ENCODE data around the gene CCL25.
"Not testable (repeated sequence)": the region's sequence is repeated elsewhere in the genome, so short reads cannot be mapped to it uniquely, and the experiment has no call there.

Gene CCL25

DNA sequence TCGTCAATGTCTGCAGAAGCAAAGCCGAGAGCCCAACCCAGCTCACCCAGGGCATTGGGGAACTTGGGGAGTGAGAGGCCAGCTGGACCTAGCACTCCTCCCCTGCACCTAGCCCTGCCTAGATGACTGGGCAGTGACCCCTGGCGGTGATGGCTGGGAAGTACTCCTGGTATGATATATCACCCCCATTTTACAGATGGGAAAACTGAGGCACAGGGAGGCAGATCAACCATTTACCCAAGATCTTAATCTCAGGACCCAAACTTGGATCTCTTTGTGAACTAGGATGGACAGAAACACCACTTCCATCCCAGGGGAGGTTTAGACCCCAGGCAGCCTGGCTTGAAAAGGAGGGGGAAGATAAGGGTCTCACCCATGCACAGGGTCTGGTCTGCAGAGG, 43.5 kb downstream of the CCL25 start:
- Histone ChIP-seq H3K4me1 (ENCODE audit: control insufficient read depth, insufficient read depth, low read length) (no peaks in the 10 kb centered on the region), H3K27me3 (ENCODE audit: control insufficient read depth, insufficient read depth, low read length) (no peaks in the 10 kb centered on the region), H3K9me3 (ENCODE audit: control insufficient read depth, insufficient read depth, low read length) (peaks cover 6% of the 10 kb centered on the region), H3K27ac (ENCODE audit: low read length) (no peak overlapping the region), H3K4me3 (ENCODE audit: low read length) (no peak overlapping the region), H3K36me3 (ENCODE audit: control insufficient read depth, insufficient read depth, low read length) (peaks cover 13% of the 10 kb centered on the region)
- DNase-seq (ENCODE audit: low read depth, low spot score) = no peak
- WGBS (ENCODE audit: insufficient coverage, insufficient read length) = no CpG with 5 or more reads among the region's 3 CpGs

DNA sequence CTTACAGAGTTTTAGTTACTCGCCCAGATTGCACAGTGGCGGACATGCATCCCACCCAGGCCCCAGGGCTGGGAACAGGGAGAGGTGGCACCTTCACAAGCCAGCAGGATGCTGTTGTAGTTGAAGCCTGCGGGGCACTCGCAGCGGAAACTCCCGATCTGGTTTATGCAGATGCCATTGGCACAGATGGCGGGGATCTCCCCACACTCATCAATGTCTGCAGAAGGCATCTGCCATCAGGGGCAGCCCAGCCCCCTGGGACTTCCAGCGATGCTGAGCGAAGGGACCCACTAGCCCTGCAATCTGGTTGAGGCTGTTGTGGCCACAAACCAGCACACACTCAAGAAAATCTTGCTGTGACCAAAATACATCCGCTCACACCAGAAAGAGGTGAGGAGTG, 44.6 kb downstream of the CCL25 start:
- DNase-seq (ENCODE audit: low read depth, low spot score) = no peak
- peaks cover 6% of the 10 kb centered on the region for H3K9me3 ChIP-seq (ENCODE audit: control insufficient read depth, insufficient read depth, low read length)
- no peaks in the 10 kb centered on the region for H3K4me1 ChIP-seq (ENCODE audit: control insufficient read depth, insufficient read depth, low read length)
- no peak overlapping the region for H3K4me3 ChIP-seq (ENCODE audit: low read length)
- H3K27ac ChIP-seq (ENCODE audit: low read length) = no peak overlapping the region
- H3K27me3 ChIP-seq (ENCODE audit: control insufficient read depth, insufficient read depth, low read length) = no peaks in the 10 kb centered on the region
- WGBS (ENCODE audit: insufficient coverage, insufficient read length) = no CpG with 5 or more reads among the region's 10 CpGs
- peaks cover 16% of the 10 kb centered on the region for H3K36me3 ChIP-seq (ENCODE audit: control insufficient read depth, insufficient read depth, low read length)

DNA sequence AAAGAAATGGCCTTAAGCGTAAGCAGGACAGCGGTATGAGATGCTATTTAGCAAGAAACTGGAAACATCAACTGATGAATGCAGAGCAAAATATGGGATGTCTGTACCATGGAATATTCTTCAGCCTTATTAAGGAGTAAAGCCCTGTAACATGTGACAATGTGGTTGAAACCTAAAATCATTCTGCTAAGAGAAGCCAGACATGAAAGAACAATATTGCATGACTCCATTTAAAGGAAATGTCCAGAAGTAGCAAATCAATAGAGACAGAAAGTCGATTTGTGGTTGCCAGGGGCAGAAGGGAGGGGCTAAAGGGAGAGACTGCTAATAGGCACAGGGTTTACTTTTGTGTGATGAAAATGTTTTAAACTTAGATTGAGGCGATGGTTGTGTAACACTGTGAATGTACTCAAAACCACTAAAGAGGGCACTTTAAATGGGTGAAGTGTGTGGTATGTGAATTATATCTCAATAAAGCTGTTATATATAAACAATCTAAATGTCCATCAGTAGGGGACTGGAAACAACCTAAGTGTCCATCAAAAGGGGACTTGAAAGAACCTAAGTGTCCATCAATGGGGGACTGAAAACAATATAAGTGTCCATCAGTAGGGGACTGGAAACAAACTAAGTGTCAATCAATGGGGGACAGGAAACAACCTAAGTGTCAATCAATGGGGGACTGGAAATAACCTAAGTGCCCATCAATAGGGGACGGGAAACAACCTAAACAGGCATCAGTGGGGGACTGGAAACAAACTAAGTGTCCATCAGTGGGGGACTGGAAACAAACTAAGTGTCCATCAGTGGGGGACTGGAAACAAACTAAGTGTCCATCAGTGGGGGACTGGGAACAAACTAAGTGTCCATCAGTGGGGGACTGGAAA, 45.4 kb downstream of the CCL25 start:
- DNase-seq (ENCODE audit: low read depth, low spot score) = no peak
- H3K4me3 ChIP-seq (ENCODE audit: low read length) = no peak overlapping the region
- no peaks in the 10 kb centered on the region for H3K4me1 ChIP-seq (ENCODE audit: control insufficient read depth, insufficient read depth, low read length)
- H3K36me3 ChIP-seq (ENCODE audit: control insufficient read depth, insufficient read depth, low read length) = peaks cover 19% of the 10 kb centered on the region
- no peaks in the 10 kb centered on the region for H3K27me3 ChIP-seq (ENCODE audit: control insufficient read depth, insufficient read depth, low read length)
- WGBS (ENCODE audit: insufficient coverage, insufficient read length) = no CpG with 5 or more reads among the region's 5 CpGs
- H3K27ac ChIP-seq (ENCODE audit: low read length) = no peak overlapping the region
- H3K9me3 ChIP-seq (ENCODE audit: control insufficient read depth, insufficient read depth, low read length) = peaks cover 6% of the 10 kb centered on the region

DNA sequence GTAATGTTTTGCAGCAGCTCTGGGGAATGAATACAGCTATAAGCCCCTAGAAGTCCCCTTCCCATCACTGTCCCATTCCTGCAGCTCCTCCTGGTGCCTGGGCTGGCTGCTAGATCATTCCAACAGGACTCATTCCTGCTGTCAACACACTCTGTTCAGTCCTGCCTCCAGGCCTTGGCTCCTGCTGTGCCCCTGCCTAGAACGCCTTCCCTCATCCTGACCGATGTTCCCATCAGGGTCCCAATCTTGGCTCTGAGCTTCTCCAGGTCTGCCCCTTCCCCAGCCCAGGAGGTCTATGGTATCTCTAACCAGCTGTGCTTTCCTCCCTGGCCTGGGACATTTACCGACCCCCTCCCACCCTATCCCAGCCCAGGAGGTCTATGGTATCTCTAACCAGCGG, 48.8 kb downstream of the CCL25 start:
- WGBS (ENCODE audit: insufficient coverage, insufficient read length) = no CpG with 5 or more reads among the region's 4 CpGs
- Histone ChIP-seq H3K4me1 (ENCODE audit: control insufficient read depth, insufficient read depth, low read length) (no peaks in the 10 kb centered on the region), H3K27me3 (ENCODE audit: control insufficient read depth, insufficient read depth, low read length) (no peaks in the 10 kb centered on the region), H3K27ac (ENCODE audit: low read length) (no peak overlapping the region), H3K36me3 (ENCODE audit: control insufficient read depth, insufficient read depth, low read length) (peaks cover 13% of the 10 kb centered on the region), H3K9me3 (ENCODE audit: control insufficient read depth, insufficient read depth, low read length) (no peaks in the 10 kb centered on the region; the same call in 1 of the 2 replicates), H3K4me3 (ENCODE audit: low read length) (no peak overlapping the region)
- DNase-seq (ENCODE audit: low read depth, low spot score) = no peak

DNA sequence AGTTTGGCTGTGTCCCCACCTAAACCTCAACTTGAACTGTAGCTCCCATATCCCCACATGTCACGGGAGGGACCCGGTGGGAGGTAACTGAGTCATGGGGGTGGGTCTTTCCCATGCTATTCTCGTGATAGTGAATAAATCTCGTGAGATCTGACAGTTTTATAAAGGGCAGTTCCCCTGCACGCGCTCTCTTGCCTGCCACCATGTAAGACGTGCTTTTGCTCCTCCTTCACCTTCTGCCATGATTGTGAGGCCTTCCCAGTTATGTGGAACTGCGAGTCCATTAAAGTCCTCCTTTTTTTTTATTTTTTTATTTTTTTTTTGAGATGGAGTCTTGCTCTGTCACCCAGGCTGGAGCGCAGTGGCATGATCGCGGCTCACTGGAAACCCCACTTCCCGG, 49.4 kb downstream of the CCL25 start:
- not testable (repeated sequence) for H3K4me1 ChIP-seq (ENCODE audit: control insufficient read depth, insufficient read depth, low read length); H3K4me3 ChIP-seq (ENCODE audit: low read length); H3K27ac ChIP-seq (ENCODE audit: low read length); H3K9me3 ChIP-seq (ENCODE audit: control insufficient read depth, insufficient read depth, low read length); DNase-seq (ENCODE audit: low read depth, low spot score); H3K27me3 ChIP-seq (ENCODE audit: control insufficient read depth, insufficient read depth, low read length)
- no CpG with 5 or more reads among the region's 12 CpGs for WGBS (ENCODE audit: insufficient coverage, insufficient read length)
- peaks cover 13% of the 10 kb centered on the region for H3K36me3 ChIP-seq (ENCODE audit: control insufficient read depth, insufficient read depth, low read length)

DNA sequence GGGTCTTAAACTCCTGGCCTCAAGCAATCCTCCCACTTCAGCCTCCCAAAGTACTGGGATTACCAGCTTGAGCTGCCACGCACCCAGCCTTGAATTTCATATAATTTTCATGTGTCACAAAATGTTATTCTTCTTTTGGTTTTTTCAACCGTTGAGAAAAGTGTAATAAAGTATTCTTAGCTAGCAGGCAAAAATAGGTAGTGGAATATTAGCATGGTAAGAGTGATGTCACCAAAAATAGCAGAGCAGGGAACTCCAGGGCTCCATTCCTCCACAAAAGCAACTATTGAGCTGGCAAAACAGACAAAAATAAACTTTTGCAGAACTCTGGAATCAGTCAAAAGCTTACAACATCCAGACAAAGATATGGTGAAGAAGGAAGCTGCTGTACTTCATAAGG, 52.9 kb downstream of the CCL25 start:
- DNase-seq (ENCODE audit: low read depth, low spot score) = no peak
- no peak overlapping the region for H3K27ac ChIP-seq (ENCODE audit: low read length)
- WGBS (ENCODE audit: insufficient coverage, insufficient read length) = no CpG with 5 or more reads among the region's 2 CpGs
- no peaks in the 10 kb centered on the region for H3K27me3 ChIP-seq (ENCODE audit: control insufficient read depth, insufficient read depth, low read length)
- H3K9me3 ChIP-seq (ENCODE audit: control insufficient read depth, insufficient read depth, low read length) = no peaks in the 10 kb centered on the region
- H3K4me3 ChIP-seq (ENCODE audit: low read length) = no peak overlapping the region
- H3K4me1 ChIP-seq (ENCODE audit: control insufficient read depth, insufficient read depth, low read length) = no peaks in the 10 kb centered on the region
- peaks cover 19% of the 10 kb centered on the region for H3K36me3 ChIP-seq (ENCODE audit: control insufficient read depth, insufficient read depth, low read length)

DNA sequence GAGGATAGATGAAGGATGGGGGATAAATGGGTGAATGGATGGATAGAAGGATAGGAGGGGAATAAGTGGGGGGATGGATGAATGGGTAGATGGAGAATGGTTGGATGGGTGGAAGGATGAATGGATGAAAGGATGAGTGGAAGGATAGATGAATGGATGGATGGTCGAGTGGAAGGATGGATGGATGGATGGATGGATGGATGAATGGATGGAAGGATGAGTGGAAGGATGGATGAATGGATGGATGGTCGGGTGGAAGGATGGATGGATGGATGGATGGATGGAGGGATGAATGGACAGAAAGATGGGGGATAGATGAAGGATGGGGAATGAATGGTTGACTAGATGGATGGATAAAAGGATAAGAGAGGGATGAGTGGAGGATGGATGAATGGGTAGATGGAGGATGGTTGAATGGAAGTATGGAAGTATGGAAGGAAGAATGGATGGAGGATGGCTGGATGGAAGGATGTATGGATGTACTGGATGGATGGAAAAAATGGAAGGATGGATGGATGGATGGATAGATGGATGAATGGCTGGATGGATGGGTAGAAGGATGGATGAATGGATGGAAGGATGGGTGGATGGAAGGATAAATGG, 54.8 kb downstream of the CCL25 start:
- no peak for DNase-seq (ENCODE audit: low read depth, low spot score)
- WGBS (ENCODE audit: insufficient coverage, insufficient read length) = 100% methylated on average over 2 of the region's 2 CpGs
- Histone ChIP-seq H3K4me3 (ENCODE audit: low read length) (no peak overlapping the region), H3K36me3 (ENCODE audit: control insufficient read depth, insufficient read depth, low read length) (peaks cover 23% of the 10 kb centered on the region), H3K27me3 (ENCODE audit: control insufficient read depth, insufficient read depth, low read length) (no peaks in the 10 kb centered on the region), H3K4me1 (ENCODE audit: control insufficient read depth, insufficient read depth, low read length) (no peaks in the 10 kb centered on the region), H3K27ac (ENCODE audit: low read length) (no peak overlapping the region), H3K9me3 (ENCODE audit: control insufficient read depth, insufficient read depth, low read length) (no peaks in the 10 kb centered on the region)

DNA sequence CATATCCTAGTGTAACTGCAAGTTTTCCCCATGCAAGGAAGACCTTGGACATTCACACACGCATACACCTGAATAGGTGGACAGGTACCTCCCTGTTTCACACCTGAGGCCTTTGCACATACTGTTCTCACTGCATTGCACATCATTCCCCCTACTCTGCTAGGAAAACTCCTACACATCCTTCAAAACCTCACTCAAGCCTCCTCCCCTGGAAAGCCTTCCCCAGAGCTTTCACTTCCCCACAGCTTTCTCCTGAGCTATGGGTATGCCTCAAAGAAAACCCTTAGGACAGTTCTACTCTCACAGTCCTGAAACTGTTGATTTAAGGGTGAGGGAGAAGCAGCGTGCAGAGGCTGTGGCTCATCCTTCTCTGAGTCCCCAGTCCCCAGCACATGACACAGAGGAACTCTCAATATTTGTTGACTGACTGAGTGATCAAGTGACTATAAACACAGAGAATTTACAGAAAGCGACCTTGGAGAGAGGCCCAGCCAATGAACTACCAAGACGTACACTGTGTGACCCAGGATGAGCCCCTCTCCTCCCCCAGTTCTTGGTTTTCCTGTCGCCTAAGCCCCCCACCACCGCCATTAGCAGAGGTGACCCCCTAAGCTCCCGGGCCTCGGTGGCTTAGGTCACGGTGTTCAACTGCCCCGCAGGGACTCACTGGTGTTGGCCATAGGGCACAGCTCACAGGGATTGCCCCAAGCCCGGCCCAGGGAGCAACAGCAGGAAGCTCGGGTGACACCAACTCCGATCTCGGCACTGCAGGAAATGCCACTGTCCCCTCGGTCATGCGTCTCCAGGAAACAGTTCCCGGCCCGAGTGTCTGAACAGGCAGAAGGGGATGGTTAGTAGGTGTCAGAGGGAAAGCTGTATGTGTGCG, 56.2 kb downstream of the CCL25 start:
- Histone ChIP-seq H3K4me3 (ENCODE audit: low read length) (no peak overlapping the region), H3K36me3 (ENCODE audit: control insufficient read depth, insufficient read depth, low read length) (peaks cover 17% of the 10 kb centered on the region), H3K27ac (ENCODE audit: low read length) (no peak overlapping the region), H3K9me3 (ENCODE audit: control insufficient read depth, insufficient read depth, low read length) (no peaks in the 10 kb centered on the region), H3K4me1 (ENCODE audit: control insufficient read depth, insufficient read depth, low read length) (no peaks in the 10 kb centered on the region), H3K27me3 (ENCODE audit: control insufficient read depth, insufficient read depth, low read length) (no peaks in the 10 kb centered on the region)
- DNase-seq (ENCODE audit: low read depth, low spot score) = no peak
- WGBS (ENCODE audit: insufficient coverage, insufficient read length) = no CpG with 5 or more reads among the region's 19 CpGs

DNA sequence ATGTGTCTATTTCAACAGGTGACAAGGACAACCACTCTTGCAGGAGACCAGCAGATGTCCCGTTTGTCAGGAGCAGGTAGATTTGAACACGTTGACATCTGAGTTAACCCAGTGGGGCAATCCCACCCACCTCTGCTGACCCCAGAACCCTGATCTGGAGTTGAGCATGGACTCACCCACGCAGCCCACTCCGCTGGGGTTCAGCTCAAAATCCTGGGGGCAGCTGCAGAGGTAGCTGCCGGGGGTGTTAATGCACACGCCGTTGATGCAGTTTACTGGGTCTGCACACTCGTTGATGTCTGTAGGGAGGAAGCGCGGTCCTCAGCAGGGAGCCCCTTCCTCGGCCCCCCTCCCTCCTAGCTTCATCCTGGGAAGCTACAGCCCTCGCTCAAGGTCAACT, 56.9 kb downstream of the CCL25 start:
- no CpG with 5 or more reads among the region's 12 CpGs for WGBS (ENCODE audit: insufficient coverage, insufficient read length)
- no peak for DNase-seq (ENCODE audit: low read depth, low spot score)
- Histone ChIP-seq H3K4me3 (ENCODE audit: low read length) (no peak overlapping the region), H3K9me3 (ENCODE audit: control insufficient read depth, insufficient read depth, low read length) (no peaks in the 10 kb centered on the region), H3K27me3 (ENCODE audit: control insufficient read depth, insufficient read depth, low read length) (no peaks in the 10 kb centered on the region), H3K4me1 (ENCODE audit: control insufficient read depth, insufficient read depth, low read length) (no peaks in the 10 kb centered on the region), H3K36me3 (ENCODE audit: control insufficient read depth, insufficient read depth, low read length) (peaks cover 17% of the 10 kb centered on the region), H3K27ac (ENCODE audit: low read length) (no peak overlapping the region)

DNA sequence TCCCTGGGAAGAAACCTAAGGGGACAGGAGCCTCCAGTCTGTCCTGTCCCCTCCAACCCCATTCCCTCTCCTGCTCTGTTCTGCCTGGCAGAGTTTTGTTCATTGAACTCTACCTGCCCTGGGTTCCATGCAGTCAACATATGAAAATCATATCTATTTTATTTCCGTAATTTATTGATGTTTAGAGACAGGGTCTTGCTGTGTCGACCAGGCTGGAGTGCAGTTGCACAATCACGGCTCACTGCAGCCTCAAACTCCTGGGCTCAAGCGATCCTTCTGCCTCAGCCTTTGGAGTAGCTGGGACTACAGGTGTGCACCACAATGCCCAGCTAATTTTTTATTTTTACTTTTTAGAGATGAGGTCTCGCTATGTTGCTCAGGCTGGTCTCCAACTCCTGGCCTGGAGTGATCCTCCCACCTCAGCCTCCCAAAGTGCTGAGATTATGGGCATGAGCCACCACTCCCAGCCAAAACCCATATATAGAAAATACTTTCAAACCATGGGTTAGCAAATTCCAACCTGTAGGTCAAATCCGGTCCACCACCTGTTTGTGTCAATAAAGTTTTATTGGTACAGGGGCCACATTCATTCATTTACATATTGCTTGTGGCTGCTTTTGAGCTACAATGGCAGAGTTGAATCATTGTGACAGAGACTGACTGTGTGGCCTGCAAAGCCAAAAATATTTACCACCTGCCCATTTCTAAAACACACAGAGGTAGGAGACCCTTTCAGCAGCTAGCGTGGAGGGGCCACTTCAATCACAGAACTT, 57.5 kb downstream of the CCL25 start:
- no peak overlapping the region for H3K27ac ChIP-seq (ENCODE audit: low read length)
- H3K36me3 ChIP-seq (ENCODE audit: control insufficient read depth, insufficient read depth, low read length) = peaks cover 17% of the 10 kb centered on the region
- no peaks in the 10 kb centered on the region for H3K27me3 ChIP-seq (ENCODE audit: control insufficient read depth, insufficient read depth, low read length)
- WGBS (ENCODE audit: insufficient coverage, insufficient read length) = no CpG with 5 or more reads among the region's 7 CpGs
- no peak overlapping the region for H3K4me3 ChIP-seq (ENCODE audit: low read length)
- no peaks in the 10 kb centered on the region for H3K9me3 ChIP-seq (ENCODE audit: control insufficient read depth, insufficient read depth, low read length)
- DNase-seq (ENCODE audit: low read depth, low spot score) = no peak
- no peaks in the 10 kb centered on the region for H3K4me1 ChIP-seq (ENCODE audit: control insufficient read depth, insufficient read depth, low read length)
